GM23248 (cell line): ENCODE measurements around the gene ZNF141.
"Not testable (repeated sequence)": the region's sequence is repeated elsewhere in the genome, so short reads cannot be mapped to it uniquely, and the experiment has no call there.

ENCODE experiments used
- EZH2 ChIP-seq: fragments of 200-600 bp; sonication (generic); IDR thresholded peaks from 2 replicates; pipeline ENCODE4 v1.6.1; 2018; ENCODE audit warnings: antibody characterized with exemption, mild to moderate bottlenecking; ENCODE audit not compliant: insufficient read depth, poor library complexity, severe bottlenecking
- EZH2phosphoT487 ChIP-seq: fragments of 200-600 bp; sonication (generic); IDR thresholded peaks from 2 replicates; pipeline ENCODE4 v1.6.1; 2018; ENCODE audit warnings: antibody characterized with exemption, moderate library complexity, mild to moderate bottlenecking, low read depth; ENCODE audit not compliant: insufficient read depth

- TF ChIP-seq EZH2phosphoT487, EZH2: not testable (repeated sequence)
Measured at GRCh38 chr4:304516-304915, 33.1 kb upstream of the ZNF141 start.
